ENCODE results near the gene EGFR.

DNA sequence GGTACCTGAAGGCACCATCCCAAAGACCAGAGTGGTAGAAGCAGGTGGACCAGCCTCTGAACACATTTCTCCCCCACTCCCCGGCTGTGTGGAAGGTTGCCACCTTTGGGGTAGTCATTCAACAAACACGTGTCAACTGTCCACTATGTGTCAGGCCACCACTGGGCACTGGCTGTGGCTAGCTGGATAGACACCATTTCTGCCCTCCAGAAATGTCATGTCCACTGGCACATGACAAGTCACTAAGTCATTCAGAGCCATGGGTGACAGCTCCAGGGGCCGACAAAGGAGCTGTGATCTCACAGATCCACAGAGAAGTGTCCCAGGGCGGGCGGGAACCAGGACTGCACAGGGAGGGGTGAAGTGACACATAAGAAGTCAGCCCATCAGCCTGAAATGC, 99.6 kb downstream of the EGFR start:
- TF ChIP-seq, protein P1, sequence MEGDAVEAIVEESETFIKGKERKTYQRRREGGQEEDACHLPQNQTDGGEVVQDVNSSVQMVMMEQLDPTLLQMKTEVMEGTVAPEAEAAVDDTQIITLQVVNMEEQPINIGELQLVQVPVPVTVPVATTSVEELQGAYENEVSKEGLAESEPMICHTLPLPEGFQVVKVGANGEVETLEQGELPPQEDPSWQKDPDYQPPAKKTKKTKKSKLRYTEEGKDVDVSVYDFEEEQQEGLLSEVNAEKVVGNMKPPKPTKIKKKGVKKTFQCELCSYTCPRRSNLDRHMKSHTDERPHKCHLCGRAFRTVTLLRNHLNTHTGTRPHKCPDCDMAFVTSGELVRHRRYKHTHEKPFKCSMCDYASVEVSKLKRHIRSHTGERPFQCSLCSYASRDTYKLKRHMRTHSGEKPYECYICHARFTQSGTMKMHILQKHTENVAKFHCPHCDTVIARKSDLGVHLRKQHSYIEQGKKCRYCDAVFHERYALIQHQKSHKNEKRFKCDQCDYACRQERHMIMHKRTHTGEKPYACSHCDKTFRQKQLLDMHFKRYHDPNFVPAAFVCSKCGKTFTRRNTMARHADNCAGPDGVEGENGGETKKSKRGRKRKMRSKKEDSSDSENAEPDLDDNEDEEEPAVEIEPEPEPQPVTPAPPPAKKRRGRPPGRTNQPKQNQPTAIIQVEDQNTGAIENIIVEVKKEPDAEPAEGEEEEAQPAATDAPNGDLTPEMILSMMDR (conservative IDR thresholded peaks at IDR 0.05 in 1 of 2, IDR thresholded peaks at IDR 0.05 in 1 of 2; ENCODE audit: extremely low read depth in 1 of 2, insufficient read depth in 1 of 2, low read depth in 1 of 2, low read length in 2 of 2), result no peak
- no peak for TF ChIP-seq EZH2 (IDR thresholded peaks at IDR 0.05; ENCODE audit: borderline replicate concordance, low read length)

Measured in mammary epithelial cell (primary cell).